HG03097 (cell line): ENCODE data around the gene SDK2.

ENCODE experiments used
- ATAC-seq: cut with Tn5 transposase; IDR thresholded peaks from one replicate; pipeline ENCODE4 v1.9.1; 2021; ENCODE audit not compliant: unreplicated experiment, low FRiP score

Gene SDK2

DNA sequence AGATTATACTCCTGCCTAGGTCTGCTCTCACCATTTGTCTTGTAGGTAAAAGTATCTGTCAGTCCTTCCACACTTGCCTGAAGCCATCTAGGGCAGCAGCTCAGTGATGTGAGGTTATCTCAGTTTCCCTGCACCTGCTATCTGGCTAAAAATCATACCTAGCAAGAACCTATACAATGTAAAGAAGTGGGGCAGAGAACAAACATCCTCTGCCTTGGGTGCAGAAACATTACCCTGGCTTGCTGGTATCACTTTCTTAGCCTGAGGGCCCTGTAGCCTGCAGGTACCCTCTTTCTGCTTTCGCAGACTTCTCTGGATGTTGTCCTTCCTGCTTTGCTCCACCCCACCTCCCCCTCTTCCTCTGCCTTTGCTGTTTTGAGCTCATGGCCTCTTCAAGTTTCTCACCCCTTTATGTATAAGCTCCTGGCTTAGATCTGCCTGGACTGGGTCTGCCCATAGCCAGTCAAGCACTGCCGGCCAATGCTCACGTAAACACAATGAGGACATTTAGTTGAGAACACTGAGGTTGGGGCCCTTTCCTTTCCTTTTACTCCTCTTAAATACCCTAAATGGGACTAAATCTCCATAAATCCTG is 8.7 kb upstream of the SDK2 start:
- no peak for ATAC-seq

DNA sequence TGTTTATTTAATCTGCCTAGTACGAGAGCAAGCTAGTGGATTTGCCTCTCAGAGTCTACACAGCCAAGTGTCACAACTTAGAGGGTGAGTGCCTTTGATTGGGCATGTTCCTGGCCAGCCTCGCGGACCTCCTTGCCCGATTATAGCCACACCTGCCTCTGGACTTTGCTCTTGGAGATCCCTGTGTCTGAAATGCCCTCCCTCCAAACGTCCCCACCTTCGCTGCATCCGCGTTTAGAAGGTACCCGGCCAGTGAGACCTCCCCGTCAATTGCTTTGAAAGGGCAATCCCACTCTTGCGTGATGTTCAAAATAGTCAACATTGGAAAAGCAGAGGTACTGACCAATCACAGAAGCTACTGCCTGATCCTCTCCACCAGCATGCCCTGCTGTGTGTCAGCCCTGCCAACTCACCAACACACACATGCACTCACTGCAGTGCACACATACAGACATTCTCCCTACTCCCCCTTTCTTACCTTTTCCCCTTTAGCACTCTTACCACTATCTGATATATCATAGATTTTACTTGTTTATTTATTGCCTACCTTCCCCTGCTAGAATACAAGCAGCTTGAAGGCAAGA is 6.5 kb upstream of the SDK2 start:
- ATAC-seq, result no peak

GRCh38 chr17:73650140-73650539 is 5.9 kb upstream of the SDK2 start:
- ATAC-seq, result no peak

GRCh38 chr17:73648974-73649373 is 4.7 kb upstream of the SDK2 start:
- no peak for ATAC-seq

DNA sequence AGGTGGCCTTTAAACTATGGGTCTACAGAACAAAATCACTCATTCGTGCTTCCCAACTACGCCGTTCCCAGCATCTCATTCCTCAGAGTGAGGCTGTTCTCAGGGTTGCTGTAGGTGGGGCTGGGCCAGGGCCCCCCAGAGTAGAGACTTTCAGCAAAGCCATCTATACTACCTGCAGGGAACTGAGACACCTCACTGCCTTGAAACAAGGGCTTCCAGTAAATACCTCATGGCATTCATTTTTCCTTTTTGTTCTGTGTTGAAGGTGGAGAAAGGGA is 4.2 kb upstream of the SDK2 start:
- no peak for ATAC-seq

- ATAC-seq, result no peak
Measured at GRCh38 chr17:73647772-73648542, 3.7 kb upstream of the SDK2 start.

DNA sequence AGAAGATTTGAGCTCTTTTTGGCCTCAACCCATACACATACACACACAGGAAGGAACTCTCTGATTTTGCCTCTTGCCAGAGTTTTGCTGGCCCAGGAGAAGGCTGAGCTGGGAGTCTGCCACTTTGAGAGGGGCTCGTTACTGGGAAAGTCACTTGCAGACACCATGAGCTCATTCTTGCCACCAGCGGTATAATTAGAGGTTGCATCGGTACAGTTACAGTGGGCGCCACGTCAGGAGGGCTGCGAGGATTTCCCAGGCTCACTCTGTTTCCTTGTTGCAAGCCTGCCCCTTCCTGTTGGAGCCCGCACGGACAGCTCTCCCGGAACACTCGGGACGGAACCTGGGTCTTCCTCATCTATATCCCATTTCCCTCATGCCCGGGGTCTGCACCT is 3.1 kb upstream of the SDK2 start:
- ATAC-seq, result no peak

DNA sequence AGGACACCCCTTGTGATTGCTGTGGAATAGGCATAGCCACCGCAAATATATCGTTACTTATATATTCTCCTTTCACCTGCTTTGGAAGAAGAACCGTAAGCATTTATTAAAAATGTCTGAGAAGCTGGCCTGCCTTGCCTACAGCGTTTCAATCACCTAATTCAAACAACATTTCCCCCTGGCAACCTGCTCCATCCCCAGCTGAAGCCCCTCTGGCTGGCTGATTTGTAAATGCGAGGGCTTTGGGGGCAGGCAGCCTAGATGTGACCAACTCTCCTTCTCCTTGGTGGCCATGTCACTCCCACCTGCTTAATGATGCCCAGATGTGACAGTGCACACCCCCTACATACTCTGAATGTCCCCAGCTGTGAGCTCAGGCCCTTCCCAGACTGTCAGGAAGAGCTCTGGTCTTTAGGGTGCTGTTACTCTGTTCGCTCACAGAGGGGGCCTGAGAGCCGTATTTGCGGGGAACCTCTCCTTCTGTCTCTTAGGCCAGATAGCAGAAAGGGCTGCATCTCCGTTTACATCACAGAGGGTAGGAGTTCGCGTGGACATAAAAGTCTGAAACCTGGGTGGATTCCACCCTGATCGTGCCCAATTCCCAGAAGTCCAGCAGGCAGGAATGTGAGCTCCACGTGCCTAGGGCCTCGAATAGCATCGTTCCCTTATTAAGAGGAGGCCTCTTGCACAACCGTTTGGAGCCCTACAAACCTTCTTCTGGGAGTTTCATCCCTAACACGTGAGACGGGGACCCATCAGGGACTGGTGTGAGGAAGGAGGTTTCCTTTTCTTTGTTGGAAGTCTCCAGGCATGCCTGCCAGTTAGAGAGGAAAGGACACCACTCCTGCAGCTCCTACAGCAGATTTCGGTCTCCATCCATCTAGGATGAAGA is 2.4 kb upstream of the SDK2 start:
- no peak for ATAC-seq

DNA sequence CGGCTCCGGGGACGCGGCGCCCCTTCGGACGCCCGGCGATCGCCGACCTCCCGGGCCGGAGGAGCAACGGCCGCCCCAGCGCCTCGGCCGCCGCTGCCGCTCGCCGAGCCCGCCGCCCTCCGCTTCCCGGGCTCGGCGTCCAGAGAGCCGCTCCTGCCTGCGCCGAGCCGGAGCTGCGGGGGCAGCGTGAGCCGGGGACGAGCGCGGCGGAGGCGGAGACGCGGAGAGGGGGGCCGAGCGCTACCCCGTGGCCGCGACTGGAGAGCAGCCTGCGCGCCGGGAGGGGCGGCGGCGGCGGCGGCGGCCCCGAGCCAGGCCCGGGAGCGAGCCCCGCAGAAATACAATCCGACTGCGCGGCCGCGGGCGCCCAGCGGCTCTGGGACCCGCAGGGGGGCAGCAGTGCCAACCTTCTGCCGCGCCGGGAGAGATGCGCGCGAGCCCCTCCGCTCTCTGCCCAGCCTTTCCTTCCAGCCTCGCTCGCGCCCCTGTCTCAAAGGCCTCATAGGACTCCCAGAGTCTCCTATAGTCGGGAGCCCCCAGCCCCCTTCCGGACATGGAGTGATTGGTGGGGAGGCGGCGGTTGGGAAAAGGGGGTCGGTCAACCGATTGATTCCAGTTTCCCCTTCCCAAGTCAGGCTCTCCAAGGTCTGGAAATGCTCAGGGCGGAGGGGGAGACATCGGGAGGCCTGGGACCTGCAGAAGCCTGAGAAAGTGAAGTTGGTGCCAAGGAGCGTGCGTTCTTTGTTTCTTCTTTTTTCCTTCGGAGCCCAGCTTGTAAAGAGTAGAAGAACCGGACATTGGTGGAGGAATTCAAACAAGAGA is 1.0 kb upstream of the SDK2 start:
- no peak for ATAC-seq

- ATAC-seq, result no peak
Measured at GRCh38 chr17:73643852-73644144, 447 bp downstream of the SDK2 start.

GRCh38 chr17:73643001-73643851 is 1.0 kb downstream of the SDK2 start:
- ATAC-seq, result no peak

- no peak for ATAC-seq
Measured at GRCh38 chr17:73642659-73643000, 1.6 kb downstream of the SDK2 start.

GRCh38 chr17:73641826-73642600 is 2.2 kb downstream of the SDK2 start:
- no peak for ATAC-seq

GRCh38 chr17:73640691-73641090 is 3.6 kb downstream of the SDK2 start:
- no peak for ATAC-seq

DNA sequence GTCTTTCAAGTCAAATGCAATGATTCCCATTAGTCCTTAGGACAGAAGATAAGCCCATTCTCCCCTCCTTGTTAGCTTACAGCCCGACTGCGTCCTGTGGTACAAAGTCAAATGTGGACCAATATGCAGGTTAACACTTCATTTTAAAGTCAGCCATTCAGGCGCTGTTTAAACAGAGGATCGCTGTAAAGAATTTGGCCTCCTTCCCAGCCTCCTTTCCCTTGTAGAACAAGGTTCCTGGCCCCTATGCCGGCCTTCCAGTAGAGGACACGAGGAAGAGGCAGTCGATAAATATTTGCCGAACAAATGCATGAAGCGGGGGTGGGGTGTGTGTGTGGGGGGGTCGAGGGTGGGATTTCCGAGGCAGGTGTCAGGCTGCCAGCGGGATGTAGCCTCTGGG is 4.3 kb downstream of the SDK2 start:
- no peak for ATAC-seq

- no peak for ATAC-seq
Measured at GRCh38 chr17:73639322-73639721, 4.9 kb downstream of the SDK2 start.

DNA sequence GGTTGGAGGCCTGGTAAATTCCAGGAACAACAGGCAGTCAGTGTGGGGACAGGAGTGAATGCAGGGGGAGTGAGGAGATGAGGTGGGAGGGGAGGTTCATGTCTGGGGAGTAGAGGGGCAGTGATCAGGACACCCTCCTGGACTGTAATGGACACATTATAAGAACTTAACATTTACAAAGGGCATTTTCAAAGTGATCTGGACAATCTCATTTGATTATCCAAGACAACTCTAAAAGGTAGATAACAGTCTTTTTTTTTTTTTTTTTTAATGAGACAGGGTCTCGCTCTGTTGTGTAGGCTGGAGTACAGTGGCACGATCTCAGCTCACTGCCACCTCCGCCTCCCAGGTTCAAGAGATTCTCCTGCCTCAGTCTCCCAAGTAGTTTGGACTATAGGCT is 5.7 kb downstream of the SDK2 start:
- no peak for ATAC-seq

DNA sequence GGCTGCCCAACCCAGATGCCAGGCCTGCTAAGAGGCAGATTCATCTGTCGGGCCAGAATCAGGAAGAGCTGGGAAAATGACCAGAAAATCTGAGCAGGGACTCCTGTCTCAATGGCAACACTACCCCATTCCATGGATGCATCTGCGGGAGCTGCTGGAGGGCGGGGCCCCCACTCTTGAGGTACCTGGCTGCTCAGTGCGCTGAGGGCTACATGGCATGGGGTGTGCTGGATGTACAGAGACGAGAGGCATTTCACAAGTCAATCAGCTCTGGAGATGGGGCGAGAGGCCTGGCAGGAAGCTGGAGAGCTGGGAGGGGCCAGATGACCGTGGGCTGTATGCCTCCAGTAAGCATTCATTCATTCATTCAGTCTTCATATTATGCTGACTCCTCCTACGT is 6.4 kb downstream of the SDK2 start:
- no peak for ATAC-seq

DNA sequence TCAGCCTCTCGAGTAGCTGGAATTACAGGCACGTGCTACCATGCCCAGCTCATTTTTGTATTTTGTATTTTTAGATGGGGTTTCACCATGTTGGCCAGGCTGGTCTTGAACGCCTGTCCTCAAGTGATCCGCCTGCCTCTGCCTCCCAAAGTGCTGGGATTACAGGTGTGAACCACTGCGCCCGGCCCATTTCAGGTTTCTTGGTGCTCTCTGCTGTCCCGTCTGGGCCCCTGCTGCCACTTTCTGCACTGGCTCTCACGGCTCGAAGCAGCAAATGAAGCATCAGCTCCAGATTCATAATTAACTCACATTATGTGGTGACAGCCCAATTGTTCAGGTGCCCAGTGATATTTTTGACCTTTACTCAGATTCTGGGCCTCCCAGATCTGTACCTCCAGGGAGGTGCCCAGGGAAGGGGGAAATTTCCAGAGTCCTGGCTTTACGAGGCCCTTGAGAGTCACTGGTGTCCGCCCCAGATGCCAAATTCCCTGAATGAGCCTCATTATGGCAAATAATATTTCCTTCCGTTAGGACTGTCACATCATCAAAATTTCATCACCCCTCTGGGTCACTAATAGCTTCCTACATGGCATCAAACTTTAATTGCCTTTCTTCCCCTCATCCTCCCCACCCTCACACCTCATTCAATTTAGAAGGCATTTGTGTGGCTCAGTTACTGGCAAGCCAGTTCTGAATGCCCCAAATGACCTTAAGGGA is 9.0 kb downstream of the SDK2 start:
- ATAC-seq, result no peak
